Measurements from ENCODE around the gene BPTF.
"Not testable (repeated sequence)": the region's sequence is repeated elsewhere in the genome, so short reads cannot be mapped to it uniquely, and the experiment has no call there.

Gene BPTF

DNA sequence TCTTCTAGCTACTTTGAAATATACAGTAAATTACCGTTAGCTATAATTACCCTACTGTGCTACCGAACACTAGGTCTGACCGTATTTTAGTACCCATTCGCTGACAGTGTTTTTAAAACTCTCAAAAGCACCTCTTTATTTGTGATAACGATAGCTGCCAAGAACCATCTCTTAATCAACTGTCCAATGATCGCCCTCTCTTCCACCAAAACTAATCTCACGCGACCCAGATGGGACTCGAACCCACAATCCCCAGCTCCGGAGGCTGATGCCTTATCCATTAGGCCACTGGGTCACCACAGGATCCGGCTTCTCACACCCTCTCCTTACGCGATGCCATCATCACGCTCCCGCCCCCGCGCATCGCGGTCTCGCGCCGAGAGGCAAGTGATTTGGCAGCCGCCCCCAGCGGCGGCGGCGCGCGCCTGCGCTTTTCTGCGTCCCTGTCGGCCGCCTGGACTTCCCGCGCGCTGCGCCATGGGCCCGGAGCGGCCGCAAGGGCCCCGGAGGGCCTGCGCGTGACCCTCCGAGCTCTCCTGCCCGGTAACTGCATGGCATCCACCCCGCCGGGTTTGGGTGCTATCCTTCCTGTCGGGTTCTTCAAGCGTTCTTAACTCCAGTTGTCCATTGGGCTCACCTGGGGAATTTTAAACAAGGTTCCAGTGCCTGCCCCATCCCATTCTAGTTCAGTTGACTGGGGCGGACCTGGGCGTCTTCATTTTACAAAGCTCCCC lies 194.5 kb downstream of the BPTF start:
- Histone ChIP-seq H3K79me2 (ENCODE audit: insufficient read depth, low read length) (no peaks in the 10 kb centered on the region), H3K27ac (ENCODE audit: low read depth, low read length) (peak overlapping the region; percentile 40), H3F3A (ENCODE audit: insufficient read depth) (0 out of 2 replicates have a peak, but pooled peaks cover 3% of the 10 kb centered on the region), H2AFZ (ENCODE audit: low read depth, low read length, severe bottlenecking) (peak overlapping the region; percentile 90), H3K4me2 (ENCODE audit: low read depth, low read length, poor library complexity, severe bottlenecking) (peak overlapping the region; percentile 68), H3K9me3 (ENCODE audit: insufficient read depth, low read length) (no peaks in the 10 kb centered on the region), H3K4me3 (ENCODE audit: insufficient read depth, low read length, poor library complexity, severe bottlenecking) (peak overlapping the region; percentile 54), H4K20me1 (ENCODE audit: low read depth, low read length) (no peaks in the 10 kb centered on the region), H3K9me2 (replicated peaks; ENCODE audit: insufficient read depth, low read length) (no peaks in the 10 kb centered on the region), H3K27me3 (ENCODE audit: low read length) (no peaks in the 10 kb centered on the region), H3K9ac (ENCODE audit: low read length) (peak overlapping the region; percentile 67), H3K36me3 (ENCODE audit: low read length) (no peaks in the 10 kb centered on the region)
- TF ChIP-seq, protein P1, sequence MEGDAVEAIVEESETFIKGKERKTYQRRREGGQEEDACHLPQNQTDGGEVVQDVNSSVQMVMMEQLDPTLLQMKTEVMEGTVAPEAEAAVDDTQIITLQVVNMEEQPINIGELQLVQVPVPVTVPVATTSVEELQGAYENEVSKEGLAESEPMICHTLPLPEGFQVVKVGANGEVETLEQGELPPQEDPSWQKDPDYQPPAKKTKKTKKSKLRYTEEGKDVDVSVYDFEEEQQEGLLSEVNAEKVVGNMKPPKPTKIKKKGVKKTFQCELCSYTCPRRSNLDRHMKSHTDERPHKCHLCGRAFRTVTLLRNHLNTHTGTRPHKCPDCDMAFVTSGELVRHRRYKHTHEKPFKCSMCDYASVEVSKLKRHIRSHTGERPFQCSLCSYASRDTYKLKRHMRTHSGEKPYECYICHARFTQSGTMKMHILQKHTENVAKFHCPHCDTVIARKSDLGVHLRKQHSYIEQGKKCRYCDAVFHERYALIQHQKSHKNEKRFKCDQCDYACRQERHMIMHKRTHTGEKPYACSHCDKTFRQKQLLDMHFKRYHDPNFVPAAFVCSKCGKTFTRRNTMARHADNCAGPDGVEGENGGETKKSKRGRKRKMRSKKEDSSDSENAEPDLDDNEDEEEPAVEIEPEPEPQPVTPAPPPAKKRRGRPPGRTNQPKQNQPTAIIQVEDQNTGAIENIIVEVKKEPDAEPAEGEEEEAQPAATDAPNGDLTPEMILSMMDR (IDR thresholded peaks at IDR 0.05; ENCODE audit: insufficient read depth, low read length, poor library complexity, severe bottlenecking): peak; percentile 20
- TF ChIP-seq EZH2phosphoT487 (conservative IDR thresholded peaks at IDR 0.05; ENCODE audit: low read length): no peak

DNA sequence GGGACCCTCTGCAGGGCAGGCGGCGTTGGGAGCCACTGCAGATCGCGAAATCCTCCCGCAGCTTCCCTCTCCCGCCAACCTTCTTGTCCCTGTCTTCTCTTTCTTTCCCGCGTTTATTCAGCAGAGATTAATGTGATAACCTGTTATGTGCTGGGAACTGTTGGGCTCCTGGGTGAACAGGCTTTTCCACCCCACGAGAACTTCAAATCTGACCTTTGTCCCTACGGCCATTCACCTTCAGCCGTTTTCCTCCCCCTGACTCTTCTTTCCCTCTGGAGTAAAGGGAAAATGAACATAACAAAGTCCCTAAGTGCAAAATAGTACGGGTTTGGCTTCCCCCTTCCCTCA lies 195.1 kb downstream of the BPTF start:
- no peaks in the 10 kb centered on the region for H3K9me2 ChIP-seq (replicated peaks; ENCODE audit: insufficient read depth, low read length)
- no peaks in the 10 kb centered on the region for H3K79me2 ChIP-seq (ENCODE audit: insufficient read depth, low read length)
- TF ChIP-seq EZH2phosphoT487 (conservative IDR thresholded peaks at IDR 0.05; ENCODE audit: low read length): no peak
- TF ChIP-seq, protein P1 (IDR thresholded peaks at IDR 0.05; ENCODE audit: insufficient read depth, low read length, poor library complexity, severe bottlenecking): no peak
- no peaks in the 10 kb centered on the region for H4K20me1 ChIP-seq (ENCODE audit: low read depth, low read length)
- H3K27me3 ChIP-seq (ENCODE audit: low read length): no peaks in the 10 kb centered on the region
- H3K36me3 ChIP-seq (ENCODE audit: low read length): no peaks in the 10 kb centered on the region
- 0 out of 2 replicates have a peak, but pooled peaks cover 3% of the 10 kb centered on the region for H3F3A ChIP-seq (ENCODE audit: insufficient read depth)
- H3K4me3 ChIP-seq (ENCODE audit: insufficient read depth, low read length, poor library complexity, severe bottlenecking): peak overlapping the region; percentile 54
- H3K4me2 ChIP-seq (ENCODE audit: low read depth, low read length, poor library complexity, severe bottlenecking): peak overlapping the region; percentile 68
- peak overlapping the region; percentile 40 for H3K27ac ChIP-seq (ENCODE audit: low read depth, low read length)
- peak overlapping the region; percentile 90 for H2AFZ ChIP-seq (ENCODE audit: low read depth, low read length, severe bottlenecking)
- H3K9me3 ChIP-seq (ENCODE audit: insufficient read depth, low read length): no peaks in the 10 kb centered on the region
- H3K9ac ChIP-seq (ENCODE audit: low read length): peak overlapping the region; percentile 67

DNA sequence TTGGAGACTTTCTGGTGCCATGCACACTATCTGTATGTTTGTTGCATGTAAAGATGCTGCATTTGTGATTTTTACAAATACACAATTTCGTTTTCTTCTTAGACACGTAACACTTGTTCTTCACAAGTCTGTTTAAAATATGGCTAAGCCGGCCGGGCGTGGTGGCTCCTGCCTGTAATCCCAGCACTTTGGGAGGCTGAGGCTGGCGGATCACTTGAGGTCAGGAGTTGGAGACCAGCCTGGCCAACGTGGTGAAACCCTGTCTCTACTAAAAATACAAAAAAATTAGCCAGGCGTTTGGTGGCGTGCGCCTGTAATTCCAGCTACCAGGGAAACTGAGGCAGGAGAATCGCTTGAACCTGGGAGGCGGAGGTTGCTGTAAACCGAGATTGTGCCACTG lies 195.5 kb downstream of the BPTF start:
- H3K9ac ChIP-seq (ENCODE audit: low read length): peak overlapping the region; percentile 67
- H3K79me2 ChIP-seq (ENCODE audit: insufficient read depth, low read length); H3K27me3 ChIP-seq (ENCODE audit: low read length); H3K27ac ChIP-seq (ENCODE audit: low read depth, low read length); H3F3A ChIP-seq (ENCODE audit: insufficient read depth); H3K9me2 ChIP-seq (replicated peaks; ENCODE audit: insufficient read depth, low read length); H4K20me1 ChIP-seq (ENCODE audit: low read depth, low read length); H3K9me3 ChIP-seq (ENCODE audit: insufficient read depth, low read length); H3K36me3 ChIP-seq (ENCODE audit: low read length): not testable (repeated sequence)
- peak overlapping the region; percentile 54 for H3K4me3 ChIP-seq (ENCODE audit: insufficient read depth, low read length, poor library complexity, severe bottlenecking)
- H3K4me2 ChIP-seq (ENCODE audit: low read depth, low read length, poor library complexity, severe bottlenecking): peak overlapping the region; percentile 68
- peak overlapping the region; percentile 90 for H2AFZ ChIP-seq (ENCODE audit: low read depth, low read length, severe bottlenecking)

DNA sequence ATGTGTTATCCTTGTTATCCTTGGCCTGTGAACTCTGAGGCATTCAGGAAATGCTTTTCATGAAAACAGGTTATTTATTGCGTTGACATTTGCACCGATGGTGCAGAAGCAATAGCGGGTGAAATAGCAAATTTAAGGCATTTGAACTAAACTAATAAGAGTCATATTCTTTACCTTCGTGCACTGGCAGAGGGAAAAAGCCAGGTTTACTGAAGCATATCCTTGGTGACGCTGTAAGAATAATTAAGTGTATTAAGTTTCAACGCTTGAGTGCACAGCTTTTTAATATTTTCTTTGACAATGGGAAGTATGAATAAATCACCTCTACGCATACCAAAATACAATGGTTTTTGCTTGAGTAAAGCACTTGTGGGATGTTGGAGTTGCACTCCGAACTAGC lies 196.7 kb downstream of the BPTF start:
- Histone ChIP-seq H4K20me1 (ENCODE audit: low read depth, low read length) (no peaks in the 10 kb centered on the region), H3K9me3 (ENCODE audit: insufficient read depth, low read length) (no peaks in the 10 kb centered on the region), H3K36me3 (ENCODE audit: low read length) (no peaks in the 10 kb centered on the region), H2AFZ (ENCODE audit: low read depth, low read length, severe bottlenecking) (no peak overlapping the region), H3K9ac (ENCODE audit: low read length) (no peak overlapping the region), H3F3A (ENCODE audit: insufficient read depth) (0 out of 2 replicates have a peak, but pooled peaks cover 3% of the 10 kb centered on the region), H3K27me3 (ENCODE audit: low read length) (no peaks in the 10 kb centered on the region), H3K9me2 (replicated peaks; ENCODE audit: insufficient read depth, low read length) (no peaks in the 10 kb centered on the region), H3K27ac (ENCODE audit: low read depth, low read length) (no peak overlapping the region), H3K79me2 (ENCODE audit: insufficient read depth, low read length) (no peaks in the 10 kb centered on the region), H3K4me3 (ENCODE audit: insufficient read depth, low read length, poor library complexity, severe bottlenecking) (no peak overlapping the region), H3K4me2 (ENCODE audit: low read depth, low read length, poor library complexity, severe bottlenecking) (no peak overlapping the region)
- TF ChIP-seq EZH2phosphoT487 (conservative IDR thresholded peaks at IDR 0.05; ENCODE audit: low read length): no peak
- TF ChIP-seq, protein P1 (IDR thresholded peaks at IDR 0.05; ENCODE audit: insufficient read depth, low read length, poor library complexity, severe bottlenecking): no peak

DNA sequence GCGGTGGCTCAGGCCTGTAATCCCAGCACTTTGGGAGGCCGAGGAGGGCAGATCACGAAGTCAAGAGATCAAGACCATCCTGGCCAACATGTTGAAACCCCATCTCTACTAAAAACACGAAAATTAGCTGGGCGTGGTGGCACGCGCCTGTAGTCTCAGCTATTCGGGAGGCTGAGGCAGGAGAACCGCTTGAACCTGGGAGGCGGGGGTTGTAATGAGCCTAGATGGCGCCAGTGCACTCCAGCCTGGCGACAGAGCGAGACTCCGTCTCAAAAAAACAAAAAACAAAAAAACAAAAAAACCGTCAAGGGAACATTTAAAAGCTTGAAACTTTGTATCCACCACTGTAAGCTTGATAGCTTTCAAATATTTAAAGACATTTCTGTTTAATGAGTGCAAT lies 197.2 kb downstream of the BPTF start:
- H3K4me3 ChIP-seq (ENCODE audit: insufficient read depth, low read length, poor library complexity, severe bottlenecking); H2AFZ ChIP-seq (ENCODE audit: low read depth, low read length, severe bottlenecking); H3K27me3 ChIP-seq (ENCODE audit: low read length); H3K27ac ChIP-seq (ENCODE audit: low read depth, low read length); H4K20me1 ChIP-seq (ENCODE audit: low read depth, low read length); H3K36me3 ChIP-seq (ENCODE audit: low read length); H3K9me3 ChIP-seq (ENCODE audit: insufficient read depth, low read length); H3K9ac ChIP-seq (ENCODE audit: low read length); H3K79me2 ChIP-seq (ENCODE audit: insufficient read depth, low read length); H3K4me2 ChIP-seq (ENCODE audit: low read depth, low read length, poor library complexity, severe bottlenecking); H3F3A ChIP-seq (ENCODE audit: insufficient read depth); H3K9me2 ChIP-seq (replicated peaks; ENCODE audit: insufficient read depth, low read length): not testable (repeated sequence)

Data from SU-DHL-6 (cell line).